Activated CD4-positive, alpha-beta memory T cell treated with anti-CD3 and anti-CD28 coated beads, Interleukin-2, amount 10 ng/mL, durations not matched to agents 7 days and 5 days (primary cell): Measurements from ENCODE around the gene NCLN. TPM values are rescaled to one million over a fixed set of nuclear protein-coding genes. Genes with fewer than 3 reads are reported as not detected.
"Not testable (repeated sequence)": the region's sequence is repeated elsewhere in the genome, so short reads cannot be mapped to it uniquely, and the experiment has no call there.

ENCODE experiments used
- CTCF ChIA-PET: fragments of 350-600 bp; sonication (Branson Sonifier 250); formaldehyde crosslinking; loops from one replicate; lab custom pipeline; 2021; ENCODE audit warnings: antibody characterized with exemption, inconsistent platforms; lab: Charles Lee
- POLR2A ChIA-PET: fragments of 350-600 bp; sonication (Branson Sonifier 250); formaldehyde crosslinking; loops from one replicate; lab custom pipeline; 2021; ENCODE audit warnings: antibody characterized with exemption; lab: Charles Lee
- DNase-seq: peaks from one replicate; pipeline ENCODE4 v3.0.0-alpha.2; 2020
- H3K27ac Mint-ChIP-seq: one replicate; pipeline ENCODE4 v1.8.0; 2021; ENCODE audit warnings: mild to moderate bottlenecking, mixed read lengths
- H3K27me3 Mint-ChIP-seq: one replicate; pipeline ENCODE4 v1.8.0; 2021; ENCODE audit warnings: mixed read lengths
- H3K36me3 Mint-ChIP-seq: one replicate; pipeline ENCODE4 v1.8.0; 2021; ENCODE audit warnings: low read depth, mixed read lengths
- H3K4me1 Mint-ChIP-seq: one replicate; pipeline ENCODE4 v1.8.0; 2021; ENCODE audit warnings: mixed read lengths
- H3K4me3 Mint-ChIP-seq: one replicate; pipeline ENCODE4 v1.8.0; 2021; ENCODE audit warnings: mild to moderate bottlenecking, mixed read lengths
- H3K9me3 Mint-ChIP-seq: one replicate; pipeline ENCODE4 v1.8.0; 2021; ENCODE audit warnings: mixed read lengths
- total RNA-seq, 2 experiments: library from RNA; stranded (reverse); gene quantifications; one replicate each; pipeline ENCODE4 v1.2.3, GENCODE V29; 2021

NCLN gene
- total RNA-seq, 2 experiments from 2014 or later = 49.6 to 52.0 TPM

- no peak for DNase-seq
- peaks cover 6% of the 10 kb centered on the region for H3K9me3 Mint-ChIP-seq
- peaks cover 53% of the 10 kb centered on the region for H3K4me1 Mint-ChIP-seq
- H3K4me3 Mint-ChIP-seq = no peak overlapping the region
- ChIA-PET CTCF (interaction anchor here (0.6 to 4.4 kb wide), 7 partner anchors 12 to 1193 kb away, joined by 3 to 23 read pairs (median 3); no protein-coding TSS in a partner anchor), POLR2A (interaction anchor here (0.9 kb wide), 1 partner anchor 21 kb away, joined by 3 read pairs; no protein-coding TSS in a partner anchor)
- H3K36me3 Mint-ChIP-seq = peaks cover 50% of the 10 kb centered on the region
- H3K27me3 Mint-ChIP-seq = no peaks in the 10 kb centered on the region
- peak overlapping the region; percentile 61 for H3K27ac Mint-ChIP-seq
Measured at GRCh38 chr19:3159565-3159964, 26.2 kb upstream of the NCLN start.

- POLR2A ChIA-PET = interaction anchor here (0.9 kb wide), 1 partner anchor 21 kb away, joined by 3 read pairs; no protein-coding TSS in a partner anchor
- Mint-ChIP-seq H3K4me1 (peaks cover 59% of the 10 kb centered on the region), H3K27ac (peak overlapping the region; percentile 61), H3K36me3 (peaks cover 55% of the 10 kb centered on the region), H3K9me3 (peaks cover 6% of the 10 kb centered on the region), H3K4me3 (no peak overlapping the region), H3K27me3 (no peaks in the 10 kb centered on the region)
- no peak for DNase-seq
- CTCF ChIA-PET = interaction anchor here (0.6 to 4.4 kb wide), 7 partner anchors 13 to 210 kb away, joined by 3 to 23 read pairs (median 4); no protein-coding TSS in a partner anchor
Measured at GRCh38 chr19:3160219-3160618, 25.5 kb upstream of the NCLN start.

- Mint-ChIP-seq H3K4me1 (peaks cover 66% of the 10 kb centered on the region), H3K27ac (peak overlapping the region; percentile 61), H3K36me3 (peaks cover 65% of the 10 kb centered on the region), H3K9me3 (peaks cover 8% of the 10 kb centered on the region), H3K27me3 (no peaks in the 10 kb centered on the region), H3K4me3 (no peak overlapping the region)
- CTCF ChIA-PET = interaction anchor here (1.0 to 4.7 kb wide), 11 partner anchors 14 to 211 kb away, joined by 3 to 46 read pairs (median 5); partner anchors contain the start of gene NCLN
- POLR2A ChIA-PET = interaction anchor here (1.0 to 1.9 kb wide), 6 partner anchors 14 to 31 kb away, joined by 3 to 7 read pairs (median 4); no protein-coding TSS in a partner anchor
- no peak for DNase-seq
Measured at GRCh38 chr19:3161453-3161852, 24.3 kb upstream of the NCLN start.

DNA sequence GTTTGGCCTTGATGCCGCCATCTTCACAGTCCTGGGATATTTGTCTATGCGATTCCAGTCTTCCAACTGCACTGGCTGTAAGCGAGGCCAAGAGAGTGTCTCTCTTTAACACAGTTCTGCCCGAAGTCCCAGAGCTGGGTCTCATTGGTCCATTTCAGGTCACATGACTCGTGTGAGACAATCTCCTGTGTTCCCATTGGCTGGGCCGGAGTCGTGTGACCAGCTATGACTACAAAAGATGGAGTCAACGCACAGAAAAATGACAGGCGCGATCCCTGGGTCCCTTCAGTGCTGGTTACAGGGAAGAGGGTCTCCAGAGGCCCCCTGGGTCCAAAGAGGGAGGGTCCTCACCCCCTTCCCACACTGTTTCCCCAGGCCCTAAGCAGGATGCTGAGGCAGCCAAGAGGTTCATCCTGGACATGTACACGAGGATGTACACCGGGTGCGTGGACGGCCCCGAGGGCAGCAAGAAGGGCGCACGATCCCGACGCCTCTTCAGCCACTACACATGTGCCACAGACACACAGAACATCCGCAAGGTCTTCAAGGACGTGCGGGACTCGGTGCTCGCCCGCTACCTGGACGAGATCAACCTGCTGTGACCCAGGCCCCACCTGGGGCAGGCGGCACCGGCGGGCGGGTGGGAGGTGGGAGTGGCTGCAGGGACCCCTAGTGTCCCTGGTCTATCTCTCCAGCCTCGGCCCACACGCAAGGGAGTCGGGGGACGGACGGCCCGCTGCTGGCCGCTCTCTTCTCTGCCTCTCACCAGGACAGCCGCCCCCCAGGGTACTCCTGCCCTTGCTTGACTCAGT lies 23.1 kb upstream of the NCLN start:
- Mint-ChIP-seq H3K27me3 (no peaks in the 10 kb centered on the region), H3K4me1 (peaks cover 62% of the 10 kb centered on the region), H3K36me3 (peaks cover 76% of the 10 kb centered on the region), H3K4me3 (no peak overlapping the region), H3K27ac (peak overlapping the region; percentile 73), H3K9me3 (peaks cover 8% of the 10 kb centered on the region)
- ChIA-PET CTCF (interaction anchor here (0.7 to 4.7 kb wide), 14 partner anchors 13 to 212 kb away, joined by 3 to 46 read pairs (median 5); partner anchors contain the start of gene NCLN), POLR2A (interaction anchor here (0.9 to 1.9 kb wide), 7 partner anchors 13 to 33 kb away, joined by 3 to 7 read pairs (median 4); partner anchors contain the start of gene NCLN)
- DNase-seq = peak; percentile 59

GRCh38 chr19:3163230-3163886 lies 22.4 kb upstream of the NCLN start:
- H3K4me1 Mint-ChIP-seq = peaks cover 61% of the 10 kb centered on the region
- ChIA-PET CTCF (interaction anchor here (0.8 to 4.7 kb wide), 8 partner anchors 17 to 200 kb away, joined by 3 to 46 read pairs (median 6); no protein-coding TSS in a partner anchor), POLR2A (interaction anchor here (2.6 to 3.7 kb wide), 2 partner anchors 13 to 16 kb away, joined by 15 to 20 read pairs; partner anchors contain the start of gene S1PR4)
- H3K4me3 Mint-ChIP-seq = no peak overlapping the region
- peak overlapping the region; percentile 73 for H3K27ac Mint-ChIP-seq
- DNase-seq = peak; percentile 76
- peaks cover 8% of the 10 kb centered on the region for H3K9me3 Mint-ChIP-seq
- no peaks in the 10 kb centered on the region for H3K27me3 Mint-ChIP-seq
- peaks cover 81% of the 10 kb centered on the region for H3K36me3 Mint-ChIP-seq

DNA sequence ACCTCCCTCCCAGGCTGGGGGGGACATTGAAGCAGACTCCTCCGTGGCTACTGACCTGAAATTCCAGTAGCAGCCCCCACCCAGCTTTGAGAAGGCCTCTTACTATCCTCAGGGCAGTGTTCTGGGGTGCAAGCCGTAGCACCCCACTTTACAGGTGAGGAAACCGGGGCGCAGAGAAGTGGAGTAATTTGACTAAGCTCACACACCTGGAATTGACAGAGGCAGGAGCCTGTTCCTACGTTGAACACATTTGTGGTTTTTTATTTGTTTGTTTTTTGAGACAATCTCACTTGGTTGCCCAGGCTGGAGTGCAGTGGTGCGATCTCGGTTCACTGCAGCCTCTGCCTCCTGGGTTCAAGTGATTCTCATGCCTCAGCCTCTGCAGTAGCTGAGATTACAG lies 21.8 kb upstream of the NCLN start:
- ChIA-PET POLR2A (interaction anchor here (2.6 to 3.7 kb wide), 2 partner anchors 13 to 16 kb away, joined by 15 to 20 read pairs; partner anchors contain the start of gene S1PR4), CTCF (interaction anchor here (0.6 to 4.7 kb wide), 12 partner anchors 13 to 213 kb away, joined by 3 to 46 read pairs (median 3); no protein-coding TSS in a partner anchor)
- H3K9me3 Mint-ChIP-seq = peaks cover 8% of the 10 kb centered on the region
- DNase-seq = no peak
- H3K27me3 Mint-ChIP-seq = no peaks in the 10 kb centered on the region
- peaks cover 81% of the 10 kb centered on the region for H3K36me3 Mint-ChIP-seq
- H3K4me3 Mint-ChIP-seq = no peak overlapping the region
- H3K27ac Mint-ChIP-seq = peak overlapping the region; percentile 49
- H3K4me1 Mint-ChIP-seq = peaks cover 58% of the 10 kb centered on the region

- Mint-ChIP-seq H3K9me3 (peaks cover 5% of the 10 kb centered on the region), H3K4me1 (peaks cover 54% of the 10 kb centered on the region), H3K4me3 (no peak overlapping the region), H3K27me3 (no peaks in the 10 kb centered on the region), H3K36me3 (peaks cover 59% of the 10 kb centered on the region), H3K27ac (no peak overlapping the region)
- DNase-seq = no peak
- POLR2A ChIA-PET = interaction anchor here (1.0 kb wide), 1 partner anchor 9 kb away, joined by 6 read pairs; no protein-coding TSS in a partner anchor
- CTCF ChIA-PET = no interaction called here
Measured at GRCh38 chr19:3167533-3168272, 18.0 kb upstream of the NCLN start.

- DNase-seq = no peak
- ChIA-PET POLR2A (interaction anchor here (1.4 to 2.6 kb wide), 2 partner anchors 8 to 221 kb away, joined by 3 to 10 read pairs; no protein-coding TSS in a partner anchor), CTCF (interaction anchor here (1.6 kb wide), 1 partner anchor 210 kb away, joined by 3 read pairs; no protein-coding TSS in a partner anchor)
- H3K27me3 Mint-ChIP-seq = no peaks in the 10 kb centered on the region
- peaks cover 31% of the 10 kb centered on the region for H3K36me3 Mint-ChIP-seq
- H3K4me1 Mint-ChIP-seq = peaks cover 36% of the 10 kb centered on the region
- no peaks in the 10 kb centered on the region for H3K9me3 Mint-ChIP-seq
- no peak overlapping the region for H3K4me3 Mint-ChIP-seq
- H3K27ac Mint-ChIP-seq = peak overlapping the region; percentile 70
Measured at GRCh38 chr19:3171894-3172672, 13.6 kb upstream of the NCLN start.

- Mint-ChIP-seq H3K4me1 (peaks cover 39% of the 10 kb centered on the region), H3K36me3 (peaks cover 28% of the 10 kb centered on the region)
- H3K9me3 Mint-ChIP-seq, H3K27ac Mint-ChIP-seq, H3K27me3 Mint-ChIP-seq, DNase-seq, CTCF ChIA-PET, H3K4me3 Mint-ChIP-seq, POLR2A ChIA-PET: not testable (repeated sequence)
Measured at GRCh38 chr19:3172673-3173000, 13.1 kb upstream of the NCLN start.

- peak overlapping the region; percentile 76 for H3K4me3 Mint-ChIP-seq
- H3K36me3 Mint-ChIP-seq = peaks cover 37% of the 10 kb centered on the region
- H3K9me3 Mint-ChIP-seq = no peaks in the 10 kb centered on the region
- DNase-seq = peak; percentile 50
- POLR2A ChIA-PET = interaction anchor here (0.6 to 2.4 kb wide), 12 partner anchors 8 to 226 kb away, joined by 3 to 20 read pairs (median 4); partner anchors contain the start of gene NCLN
- H3K4me1 Mint-ChIP-seq = peaks cover 34% of the 10 kb centered on the region
- no peaks in the 10 kb centered on the region for H3K27me3 Mint-ChIP-seq
- H3K27ac Mint-ChIP-seq = peak overlapping the region; percentile 94
- CTCF ChIA-PET = interaction anchor here (0.8 to 1.0 kb wide), 2 partner anchors 12 to 72 kb away, joined by 3 read pairs; no protein-coding TSS in a partner anchor
Measured at GRCh38 chr19:3175781-3176714, 9.7 kb upstream of the NCLN start.
